RWPE2 (cell line): ENCODE data around the gene POU3F2.

ENCODE experiments used
- ATAC-seq: fragments of 200-7000 bp; cut with Tn5 transposase; 3 replicates; pipeline ENCODE4 v1.9.1; 2021; ENCODE audit warnings: low read depth
- DNase-seq: peaks from one replicate; pipeline ENCODE4 v3.0.0-alpha.2; 2020; ENCODE audit warnings: low spot score
- H3K27ac ChIP-seq: fragments of 450-650 bp; 2 replicates; pipeline ENCODE4 v1.5.1; 2017; ENCODE audit warnings: mild to moderate bottlenecking; ENCODE audit not compliant: poor library complexity, severe bottlenecking
- H3K27me3 ChIP-seq: fragments of 250-450 bp; sonication (Bioruptor Pico); 2 replicates; pipeline ENCODE4 v1.5.1; 2021; ENCODE audit warnings: mild to moderate bottlenecking, moderate library complexity; ENCODE audit not compliant: insufficient read depth, poor library complexity, severe bottlenecking
- H3K36me3 ChIP-seq: fragments of 250-450 bp; sonication (Bioruptor Pico); 2 replicates; pipeline ENCODE4 v1.5.1; 2020; ENCODE audit warnings: low read depth, mild to moderate bottlenecking, moderate library complexity
- H3K4me1 ChIP-seq: fragments of 250-450 bp; sonication (Bioruptor Pico); 2 replicates; pipeline ENCODE4 v1.5.1; 2021; ENCODE audit warnings: mild to moderate bottlenecking, moderate library complexity; ENCODE audit not compliant: insufficient read depth, poor library complexity, severe bottlenecking
- H3K4me3 ChIP-seq: fragments of 250-450 bp; sonication (Bioruptor Pico); 2 replicates; pipeline ENCODE4 v1.5.1; 2021; ENCODE audit warnings: mild to moderate bottlenecking, moderate library complexity; ENCODE audit not compliant: severe bottlenecking
- H3K9me3 ChIP-seq: fragments of 250-450 bp; sonication (Bioruptor Pico); 2 replicates; pipeline ENCODE4 v1.5.1; 2021; ENCODE audit warnings: mild to moderate bottlenecking, moderate library complexity; ENCODE audit not compliant: severe bottlenecking
- TF ChIP-seq, protein P1 (sequence below): fragments of 450-650 bp; IDR thresholded peaks from one replicate; pipeline ENCODE4 v1.5.1; 2017; ENCODE audit warnings: mild to moderate bottlenecking, moderate library complexity; ENCODE audit not compliant: poor library complexity, severe bottlenecking

Gene POU3F2

DNA sequence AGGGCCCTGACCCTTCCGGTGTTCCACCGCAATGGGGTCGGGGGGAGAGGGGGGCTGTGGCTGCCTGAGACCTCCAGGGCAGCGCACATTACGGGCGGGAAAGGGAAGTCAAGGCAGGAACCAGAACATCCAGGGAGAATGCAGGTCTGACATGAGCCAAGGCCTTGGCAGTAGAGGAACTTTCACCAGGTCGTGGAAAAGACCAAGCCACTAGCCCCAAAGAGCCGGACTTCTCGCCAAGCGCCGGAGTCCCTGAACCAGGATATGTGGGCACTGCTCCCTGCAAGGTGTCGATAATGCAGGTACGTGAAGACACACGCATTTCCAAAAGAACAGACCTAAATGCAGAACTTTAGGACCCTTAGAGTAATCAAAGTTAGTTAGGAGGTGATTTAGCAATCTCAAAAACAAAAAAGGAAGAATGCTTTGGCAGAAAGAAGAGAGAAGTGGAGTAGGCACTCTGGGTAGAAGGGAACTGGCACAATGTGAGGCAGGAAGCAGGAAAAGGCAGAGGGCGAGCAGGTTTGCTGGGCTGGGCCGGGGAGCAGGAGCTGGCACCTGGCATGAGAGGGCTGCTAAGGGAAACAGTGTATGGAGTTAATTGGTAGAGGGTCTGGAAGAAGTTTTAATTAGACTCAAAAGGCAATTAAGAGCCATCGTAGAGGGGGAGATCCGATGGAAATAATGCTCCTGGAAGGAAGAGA lies 14.3 kb downstream of the POU3F2 start:
- Histone ChIP-seq H3K4me1 (no peaks in the 10 kb centered on the region), H3K27ac (no peak overlapping the region), H3K27me3 (peaks cover 77% of the 10 kb centered on the region), H3K36me3 (no peaks in the 10 kb centered on the region), H3K4me3 (no peak overlapping the region), H3K9me3 (no peaks in the 10 kb centered on the region)
- ATAC-seq (no peak), DNase-seq (no peak)
- TF ChIP-seq, protein P1, sequence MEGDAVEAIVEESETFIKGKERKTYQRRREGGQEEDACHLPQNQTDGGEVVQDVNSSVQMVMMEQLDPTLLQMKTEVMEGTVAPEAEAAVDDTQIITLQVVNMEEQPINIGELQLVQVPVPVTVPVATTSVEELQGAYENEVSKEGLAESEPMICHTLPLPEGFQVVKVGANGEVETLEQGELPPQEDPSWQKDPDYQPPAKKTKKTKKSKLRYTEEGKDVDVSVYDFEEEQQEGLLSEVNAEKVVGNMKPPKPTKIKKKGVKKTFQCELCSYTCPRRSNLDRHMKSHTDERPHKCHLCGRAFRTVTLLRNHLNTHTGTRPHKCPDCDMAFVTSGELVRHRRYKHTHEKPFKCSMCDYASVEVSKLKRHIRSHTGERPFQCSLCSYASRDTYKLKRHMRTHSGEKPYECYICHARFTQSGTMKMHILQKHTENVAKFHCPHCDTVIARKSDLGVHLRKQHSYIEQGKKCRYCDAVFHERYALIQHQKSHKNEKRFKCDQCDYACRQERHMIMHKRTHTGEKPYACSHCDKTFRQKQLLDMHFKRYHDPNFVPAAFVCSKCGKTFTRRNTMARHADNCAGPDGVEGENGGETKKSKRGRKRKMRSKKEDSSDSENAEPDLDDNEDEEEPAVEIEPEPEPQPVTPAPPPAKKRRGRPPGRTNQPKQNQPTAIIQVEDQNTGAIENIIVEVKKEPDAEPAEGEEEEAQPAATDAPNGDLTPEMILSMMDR = no peak

DNA sequence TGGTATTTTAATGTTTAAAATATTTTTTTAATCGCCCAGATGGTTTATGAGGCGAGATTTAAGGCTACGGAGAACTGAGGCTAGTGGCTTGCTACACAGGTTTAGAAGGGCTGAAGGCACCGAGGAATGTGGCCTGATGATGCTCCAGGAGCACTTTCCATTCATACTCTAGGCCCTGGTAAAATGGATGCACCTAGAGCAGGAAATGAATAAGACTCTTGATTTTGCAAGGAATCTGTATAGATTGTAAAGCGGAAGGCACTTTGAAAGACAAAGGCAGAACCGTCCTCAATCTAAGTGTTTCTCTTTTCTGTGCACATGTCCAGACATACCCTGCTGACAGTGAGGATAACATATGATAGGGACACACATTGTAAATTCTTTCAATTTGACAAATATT lies 30.1 kb downstream of the POU3F2 start:
- H3K27me3 ChIP-seq = no peaks in the 10 kb centered on the region
- H3K36me3 ChIP-seq = no peaks in the 10 kb centered on the region
- no peak overlapping the region for H3K4me3 ChIP-seq
- H3K27ac ChIP-seq = no peak overlapping the region
- no peaks in the 10 kb centered on the region for H3K4me1 ChIP-seq
- H3K9me3 ChIP-seq = no peaks in the 10 kb centered on the region
- TF ChIP-seq, protein P1 = no peak
- ATAC-seq = no peak
- no peak for DNase-seq

- DNase-seq = no peak
- no peaks in the 10 kb centered on the region for H3K36me3 ChIP-seq
- H3K27ac ChIP-seq = no peak overlapping the region
- peak; percentile 64 for ATAC-seq
- TF ChIP-seq, protein P1 = no peak
- no peaks in the 10 kb centered on the region for H3K9me3 ChIP-seq
- no peak overlapping the region for H3K4me3 ChIP-seq
- H3K27me3 ChIP-seq = no peaks in the 10 kb centered on the region
- peaks cover 11% of the 10 kb centered on the region for H3K4me1 ChIP-seq
Measured at GRCh38 chr6:98871057-98871456, 36.7 kb downstream of the POU3F2 start.

DNA sequence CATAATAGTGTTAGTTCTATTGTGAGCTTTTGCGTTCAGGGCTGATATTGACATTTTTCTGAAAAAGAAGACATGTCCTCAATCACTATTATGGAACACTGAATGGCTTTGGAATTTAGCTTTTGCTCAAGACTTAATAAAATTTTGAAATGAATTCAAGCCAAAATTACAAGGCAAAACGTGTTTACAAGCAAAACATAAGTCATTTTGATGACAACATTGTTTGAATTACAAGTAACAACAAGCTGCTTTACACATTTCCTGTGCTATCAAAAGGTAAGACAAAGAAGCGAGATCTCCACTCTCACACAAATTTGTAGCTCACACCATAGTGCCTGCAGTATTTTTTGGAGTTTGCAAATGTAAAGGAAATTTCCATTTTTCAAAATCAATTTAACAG lies 37.4 kb downstream of the POU3F2 start:
- Histone ChIP-seq H3K4me1 (peaks cover 11% of the 10 kb centered on the region), H3K27me3 (no peaks in the 10 kb centered on the region), H3K9me3 (no peaks in the 10 kb centered on the region), H3K36me3 (no peaks in the 10 kb centered on the region), H3K4me3 (no peak overlapping the region), H3K27ac (no peak overlapping the region)
- ATAC-seq = no peak
- no peak for DNase-seq
- TF ChIP-seq, protein P1 = no peak

DNA sequence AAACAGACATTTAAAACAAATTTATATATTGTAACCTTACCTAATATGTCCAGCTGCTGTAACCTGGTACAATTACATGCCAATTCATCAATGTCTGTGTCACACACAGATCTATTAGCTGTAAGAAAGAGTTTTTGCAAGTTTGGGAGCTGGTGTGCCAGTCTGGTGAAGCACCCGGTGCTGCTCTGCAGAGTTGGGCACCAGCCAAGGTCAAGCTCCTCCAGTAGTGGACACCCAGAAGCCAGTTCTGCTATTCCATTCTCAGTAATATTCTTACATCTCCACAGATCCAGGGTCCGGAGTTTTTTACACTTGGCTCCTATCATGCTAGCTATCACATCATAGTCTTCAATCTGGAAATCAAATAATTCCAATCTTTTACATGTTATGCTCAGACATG lies 41.0 kb downstream of the POU3F2 start:
- Histone ChIP-seq H3K4me3 (no peak overlapping the region), H3K36me3 (peaks cover 3% of the 10 kb centered on the region; the same call in 1 of the 2 replicates), H3K27ac (no peak overlapping the region), H3K27me3 (no peaks in the 10 kb centered on the region), H3K4me1 (peaks cover 11% of the 10 kb centered on the region), H3K9me3 (no peaks in the 10 kb centered on the region)
- ATAC-seq = no peak
- no peak for DNase-seq
- TF ChIP-seq, protein P1 = no peak
